ENCODE results near the gene DHH.

DNA sequence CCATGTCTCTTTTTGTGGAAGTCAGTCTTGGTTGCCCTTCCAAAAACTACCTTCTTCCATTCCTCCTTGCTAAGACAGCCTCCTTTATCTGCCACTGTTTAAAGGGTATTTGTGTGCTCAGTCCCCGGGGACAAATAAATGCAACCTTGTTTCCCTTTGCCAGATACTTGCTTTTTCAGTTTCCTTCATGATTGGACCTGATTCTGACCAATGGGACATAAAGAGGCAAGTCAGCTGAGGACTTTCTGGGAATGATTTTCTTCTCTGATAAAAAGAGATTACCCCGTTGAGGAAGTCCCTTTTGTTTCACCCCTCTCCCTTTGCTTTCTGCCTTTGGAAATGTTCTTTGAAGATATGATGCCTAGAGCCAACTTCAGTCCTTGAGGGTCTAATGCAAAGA lies 44.0 kb upstream of the DHH start:
- TF ChIP-seq CTCF (conservative IDR thresholded peaks at IDR 0.05; ENCODE audit: low read length), result no peak
- no peak for TF ChIP-seq EZH2phosphoT487 (IDR thresholded peaks at IDR 0.05; ENCODE audit: borderline replicate concordance, low read depth, low read length)
